ENCODE results near the gene WAPL.
"Not testable (repeated sequence)": the region's sequence is repeated elsewhere in the genome, so short reads cannot be mapped to it uniquely, and the experiment has no call there.

The WAPL gene

DNA sequence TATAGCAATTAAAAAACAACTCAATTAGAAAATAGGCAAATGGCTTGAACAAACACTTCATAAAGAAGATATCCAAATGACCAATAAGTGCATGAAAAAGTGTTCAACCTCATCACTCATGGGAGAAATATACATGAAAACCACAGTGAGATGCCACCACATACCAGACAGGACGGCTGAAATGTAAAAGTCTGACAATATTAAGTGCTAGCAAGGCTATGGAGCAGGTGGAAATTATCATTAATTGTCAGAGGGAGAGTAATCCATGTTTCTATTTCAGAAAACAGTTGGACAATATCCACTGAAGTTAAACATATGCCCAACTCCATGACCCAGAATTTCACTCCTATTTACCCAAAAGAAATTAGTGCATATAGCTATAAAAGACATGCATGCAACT lies 112.4 kb downstream of the WAPL start:
- DNase-seq, result no peak

DNA sequence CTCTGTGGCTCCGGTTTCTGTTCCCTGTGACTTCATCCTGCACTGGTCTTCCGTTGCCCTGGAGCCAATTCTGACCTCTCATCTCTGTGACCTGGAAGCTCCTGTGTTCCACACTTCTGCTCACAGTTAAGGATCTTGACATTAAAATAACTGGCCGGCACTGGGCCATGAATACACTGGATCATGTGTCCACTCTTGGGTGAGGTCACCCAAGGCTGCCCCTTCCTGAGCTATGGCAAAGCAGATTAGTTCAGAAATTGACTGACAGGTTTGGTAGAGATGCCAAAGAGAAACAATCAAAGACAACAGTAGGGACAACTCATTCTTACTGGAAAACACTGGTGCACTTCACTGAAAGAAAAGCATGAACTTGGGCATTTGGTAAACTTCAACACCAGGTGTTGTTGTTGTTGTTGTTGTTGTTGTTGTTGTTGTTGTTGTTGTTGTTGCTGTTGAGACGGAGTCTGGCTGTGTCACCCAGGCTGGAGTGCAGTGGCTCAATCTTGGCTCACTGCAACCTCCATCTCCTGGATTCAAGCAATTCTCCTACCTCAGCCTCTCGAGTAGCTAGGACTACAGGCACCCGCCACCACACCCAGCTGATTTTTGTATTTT lies 118.3 kb downstream of the WAPL start:
- DNase-seq, result no peak

DNA sequence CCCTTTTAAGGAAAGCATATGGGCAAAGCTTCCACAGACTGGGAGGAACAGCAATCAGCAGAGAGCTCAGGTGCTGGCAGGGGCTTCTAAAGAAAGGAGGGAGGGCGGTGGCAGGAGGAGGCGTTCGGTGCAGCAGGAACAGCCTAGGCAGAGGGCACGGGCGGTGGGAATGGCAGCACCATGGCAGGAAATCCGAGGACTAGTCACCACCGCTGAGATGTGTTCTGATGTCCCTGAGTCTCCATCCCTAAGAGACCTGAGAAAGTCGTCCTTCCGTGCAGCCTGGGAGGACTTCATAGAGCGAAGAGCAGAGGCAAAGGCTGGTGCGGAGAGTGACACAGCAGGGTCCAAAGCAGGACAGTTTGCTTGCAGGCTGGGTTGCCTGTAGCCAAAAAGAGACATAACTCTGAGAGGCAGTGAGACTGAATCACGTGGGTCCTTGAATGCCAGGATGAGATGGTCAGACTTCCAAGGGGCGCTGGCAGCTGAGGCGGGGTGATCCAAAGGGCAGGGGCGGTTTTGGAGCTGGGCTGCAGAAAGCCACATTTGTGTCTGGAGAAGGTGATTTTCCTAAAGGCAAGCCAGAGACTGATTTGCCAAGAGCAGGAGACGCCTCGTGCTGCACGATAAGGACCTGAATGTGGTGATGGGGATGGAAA lies 119.2 kb downstream of the WAPL start:
- DNase-seq, result no peak

DNA sequence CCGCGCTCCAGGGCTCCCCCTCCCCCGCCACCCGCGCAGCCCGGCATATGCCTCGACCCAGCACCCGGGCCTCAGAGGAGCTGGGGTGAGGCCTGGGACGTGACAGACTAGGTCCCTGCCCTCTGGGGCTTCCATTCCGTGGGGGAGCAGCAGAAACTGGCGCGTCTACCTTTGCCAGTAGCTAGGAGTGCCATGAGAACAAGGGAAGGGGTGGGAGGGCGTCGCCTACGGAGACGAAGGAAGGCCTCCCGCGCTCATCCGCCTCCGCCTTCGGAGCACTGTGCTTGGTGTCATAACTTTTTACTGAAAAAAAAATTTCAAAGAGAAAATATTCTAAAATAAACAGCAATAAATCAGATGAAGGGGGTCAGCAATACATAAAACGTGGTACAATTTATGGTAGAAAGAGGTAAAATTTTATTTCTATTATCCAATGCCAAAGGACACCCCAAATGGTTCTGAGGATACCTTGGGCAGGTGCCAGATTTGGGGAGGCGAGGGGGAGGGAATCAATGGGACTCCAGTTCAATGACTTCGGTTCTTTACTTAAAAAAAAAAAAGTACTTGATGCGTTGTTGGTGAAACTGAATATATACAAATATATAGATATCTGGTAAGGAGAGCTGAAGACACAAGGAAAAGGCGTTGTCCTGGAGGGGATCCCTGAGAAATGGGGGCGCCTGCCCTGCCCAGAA lies 119.9 kb downstream of the WAPL start:
- DNase-seq, result no peak

DNA sequence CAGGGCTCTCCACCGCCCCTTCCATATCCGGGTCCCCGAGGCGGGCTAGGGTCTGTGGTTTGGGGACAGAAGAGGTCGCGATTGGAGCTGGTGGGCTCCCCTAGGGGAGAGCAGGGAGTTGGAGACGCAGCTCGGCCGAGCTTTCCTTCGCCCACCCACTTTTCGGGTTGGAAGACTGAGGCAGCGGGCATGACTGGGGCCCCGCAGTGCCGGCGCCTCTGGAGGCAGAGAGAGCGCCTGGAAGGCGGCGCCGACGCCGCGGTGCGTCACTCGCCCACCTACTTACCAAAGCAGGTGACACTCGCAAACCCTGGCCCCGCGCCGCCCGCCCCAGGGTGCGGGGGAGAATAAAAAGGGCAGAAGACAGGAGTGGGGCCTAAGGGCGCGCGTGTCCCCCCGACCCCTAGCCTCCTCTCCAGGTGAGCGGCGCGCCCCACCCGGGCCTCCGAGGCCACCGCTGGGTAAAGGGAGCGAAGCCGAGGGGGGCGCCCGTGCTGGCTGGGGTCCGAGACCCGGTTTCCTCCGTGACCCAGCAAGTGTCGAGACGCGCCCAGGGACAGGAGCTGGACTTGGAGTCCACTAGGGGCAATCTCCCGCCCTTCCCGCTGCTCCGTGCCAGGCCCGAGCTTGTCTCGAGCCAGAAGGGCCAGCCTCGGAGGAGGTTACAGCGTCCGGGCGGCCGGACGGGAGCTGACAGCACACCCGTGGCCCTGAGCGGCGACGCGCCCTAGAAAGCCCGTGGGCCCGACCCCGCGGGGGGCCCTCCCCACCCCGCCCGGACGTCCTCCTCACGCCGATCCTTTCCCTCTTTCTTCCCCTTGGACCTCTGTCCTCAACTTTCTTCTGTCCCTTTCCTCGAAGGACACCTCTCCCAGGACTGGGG lies 120.6 kb downstream of the WAPL start:
- DNase-seq, result no peak

DNA sequence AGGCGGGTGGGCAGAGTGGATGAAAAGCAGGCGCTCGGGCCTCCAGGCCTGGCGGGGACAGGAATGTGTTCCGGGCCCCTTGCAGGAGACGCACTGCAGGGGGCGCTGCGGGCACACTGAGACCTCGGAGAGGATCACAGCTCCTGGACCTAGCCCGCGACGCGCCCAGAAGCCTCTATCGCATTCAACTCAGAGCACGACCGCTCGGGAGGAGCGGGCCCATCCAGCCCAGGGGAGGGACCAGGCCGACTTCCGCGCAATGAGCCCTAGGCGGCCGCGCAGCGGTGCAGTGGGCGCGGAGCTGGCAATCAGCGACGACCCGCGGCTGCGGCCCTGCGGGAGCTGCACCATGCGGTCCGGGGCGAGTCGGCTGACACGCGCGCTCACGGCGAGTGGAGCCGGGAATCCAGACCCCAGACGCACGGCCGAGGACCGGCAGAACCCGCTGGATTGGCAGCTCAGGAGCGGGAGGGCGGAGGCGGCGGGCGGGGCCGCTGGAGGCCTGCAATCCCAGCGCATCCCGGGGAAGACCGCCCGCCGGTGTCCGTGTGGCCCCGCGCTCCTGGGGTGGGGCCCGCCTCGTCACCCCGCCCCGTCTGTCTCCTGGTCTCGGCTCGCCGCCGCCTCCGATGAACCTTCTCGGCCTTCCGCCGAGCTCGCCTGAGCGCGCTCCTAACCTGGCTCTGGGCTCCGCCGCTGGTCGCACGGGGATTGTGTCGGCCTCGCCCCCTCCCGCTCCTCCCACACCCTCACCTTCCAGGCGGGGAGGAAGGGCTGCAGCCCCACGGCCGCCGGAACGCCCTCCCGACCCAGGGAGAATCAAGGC lies 121.5 kb downstream of the WAPL start:
- DNase-seq, result peak; percentile 29

DNA sequence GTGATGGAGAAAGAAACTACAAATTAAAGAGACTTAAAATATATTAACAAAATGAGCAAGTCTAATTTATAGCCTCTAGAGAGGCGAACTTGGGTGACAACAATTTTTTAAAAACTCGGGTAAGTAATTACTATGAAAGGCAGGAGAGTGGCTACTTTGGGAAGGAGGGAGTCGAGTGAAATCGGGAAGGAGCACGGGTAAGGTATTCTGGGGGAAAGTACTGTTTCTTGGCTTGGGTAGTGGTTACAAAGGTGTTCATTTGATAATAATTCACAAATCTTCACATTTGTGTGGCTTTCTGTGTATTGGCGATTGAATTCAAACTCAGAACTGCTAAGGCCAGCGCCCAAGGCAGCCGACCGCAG lies 122.1 kb downstream of the WAPL start:
- DNase-seq, result no peak

DNA sequence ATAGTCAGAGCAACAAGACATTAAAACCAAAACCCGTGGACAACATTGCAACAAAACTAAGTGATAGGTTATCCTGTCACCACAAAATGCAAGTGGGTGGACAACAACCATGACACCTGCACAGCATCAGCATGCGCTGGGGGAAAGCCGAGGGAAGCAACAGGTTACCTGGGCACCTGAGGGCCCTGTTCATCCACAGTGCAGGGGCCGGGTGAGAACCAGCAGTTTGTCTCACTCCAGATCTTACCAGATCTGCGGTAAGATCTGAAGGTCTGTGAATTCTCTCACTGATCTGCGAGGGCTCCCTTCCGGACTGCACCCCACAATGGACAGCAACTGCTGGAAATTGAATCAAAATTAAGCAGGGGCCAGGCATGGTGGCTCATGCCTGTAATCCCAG lies 124.5 kb downstream of the WAPL start:
- DNase-seq, result no peak

DNA sequence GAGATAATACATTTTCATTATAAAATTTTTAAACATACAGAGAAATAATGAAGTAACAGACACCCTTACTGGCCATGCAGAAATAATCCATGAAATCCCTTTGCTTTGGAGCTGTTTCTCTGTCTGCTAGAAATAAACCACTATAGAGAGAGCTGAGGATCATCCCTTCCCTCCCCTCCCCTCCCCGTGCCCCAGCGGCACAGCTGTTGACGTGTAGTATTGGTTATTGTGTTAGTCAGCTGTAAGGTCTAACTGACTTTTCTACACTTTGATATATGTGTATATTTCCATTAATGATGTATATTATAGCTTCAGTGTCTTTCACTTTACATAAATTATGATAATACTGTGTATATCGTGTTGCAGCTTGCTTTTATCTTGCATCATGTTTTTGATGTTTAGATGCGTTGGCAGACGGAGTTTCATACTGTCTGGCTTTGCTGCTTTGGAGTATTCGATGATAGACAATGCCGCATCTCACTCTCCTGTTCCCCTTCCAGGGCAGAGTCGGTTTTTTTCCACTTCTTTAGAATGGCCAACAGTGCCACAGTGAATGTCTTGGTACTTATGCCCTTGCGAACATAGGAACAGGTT lies 127.6 kb downstream of the WAPL start:
- DNase-seq, result no peak

DNA sequence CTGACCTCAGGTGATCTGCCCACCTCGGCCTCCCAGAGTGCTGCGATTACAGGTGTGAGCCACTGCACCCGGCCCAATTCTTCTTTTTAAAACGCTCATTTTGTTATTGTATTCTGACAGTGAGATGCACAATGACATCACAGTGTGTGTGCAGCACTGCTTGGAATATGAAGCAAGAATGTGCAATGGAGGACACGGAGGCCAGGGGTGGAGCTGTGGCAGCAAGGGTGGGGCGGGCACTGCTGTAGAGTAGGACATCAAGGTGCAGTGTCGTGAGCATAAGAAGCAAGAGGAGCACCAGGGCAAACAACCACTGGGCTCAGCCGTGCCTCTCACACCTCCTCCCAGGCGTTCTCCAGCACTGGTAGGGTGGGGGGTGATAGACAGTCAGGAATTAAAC lies 128.2 kb downstream of the WAPL start:
- no peak for DNase-seq

DNA sequence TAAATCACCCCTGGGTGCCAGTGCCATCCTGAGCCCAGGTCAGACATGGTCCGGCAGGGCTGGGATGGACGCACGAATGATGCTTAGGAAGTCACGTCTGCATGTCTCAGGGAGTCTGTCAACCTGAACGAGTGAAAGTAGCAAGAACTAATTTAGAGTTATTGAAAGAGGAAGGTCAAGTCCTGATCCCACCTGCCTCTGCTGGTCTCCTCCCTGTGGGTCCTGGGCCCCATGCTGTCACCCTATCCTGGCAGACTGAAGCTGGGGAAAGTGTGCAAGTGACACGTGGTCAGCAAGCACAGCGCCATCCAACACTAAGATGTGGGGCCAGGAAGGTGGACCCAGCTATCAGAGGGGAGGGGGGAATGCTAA lies 128.9 kb downstream of the WAPL start:
- DNase-seq, result no peak

DNA sequence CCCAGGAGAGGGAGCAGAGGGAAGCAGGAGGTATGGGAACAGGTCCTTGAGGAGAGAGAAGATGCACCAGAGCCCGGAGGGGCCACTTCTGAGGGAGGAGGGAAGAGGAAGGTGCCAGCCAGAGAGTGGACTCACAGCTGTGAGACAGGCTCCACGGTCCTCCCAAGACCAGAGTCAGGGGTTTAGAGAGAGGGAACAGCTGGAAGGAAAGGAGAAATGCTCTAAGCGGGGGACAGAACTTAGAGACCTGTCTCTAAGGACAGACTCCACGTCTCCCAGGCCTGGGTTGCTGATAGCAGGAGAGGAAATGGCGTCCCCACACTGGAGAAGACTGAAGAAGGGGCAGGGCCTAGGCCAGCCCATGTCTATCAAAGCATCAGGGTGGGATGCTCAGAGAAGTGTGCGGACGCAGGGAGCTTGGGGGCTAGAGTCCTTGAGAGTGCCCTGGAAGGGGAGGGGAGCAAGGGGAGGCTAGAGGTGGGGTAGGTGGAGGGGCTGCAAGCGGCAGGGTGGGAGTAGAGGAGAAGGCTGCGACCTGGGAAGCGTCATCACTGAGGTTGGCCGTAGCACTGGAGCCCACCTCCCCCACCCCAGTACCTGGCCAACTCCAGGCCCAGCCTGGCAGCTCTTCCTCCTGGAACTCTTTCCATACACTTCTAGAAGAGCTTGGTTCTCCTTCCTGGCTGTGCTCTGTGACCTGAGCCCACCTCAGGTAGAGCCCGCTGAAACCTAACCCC lies 129.4 kb downstream of the WAPL start:
- DNase-seq, result no peak

DNA sequence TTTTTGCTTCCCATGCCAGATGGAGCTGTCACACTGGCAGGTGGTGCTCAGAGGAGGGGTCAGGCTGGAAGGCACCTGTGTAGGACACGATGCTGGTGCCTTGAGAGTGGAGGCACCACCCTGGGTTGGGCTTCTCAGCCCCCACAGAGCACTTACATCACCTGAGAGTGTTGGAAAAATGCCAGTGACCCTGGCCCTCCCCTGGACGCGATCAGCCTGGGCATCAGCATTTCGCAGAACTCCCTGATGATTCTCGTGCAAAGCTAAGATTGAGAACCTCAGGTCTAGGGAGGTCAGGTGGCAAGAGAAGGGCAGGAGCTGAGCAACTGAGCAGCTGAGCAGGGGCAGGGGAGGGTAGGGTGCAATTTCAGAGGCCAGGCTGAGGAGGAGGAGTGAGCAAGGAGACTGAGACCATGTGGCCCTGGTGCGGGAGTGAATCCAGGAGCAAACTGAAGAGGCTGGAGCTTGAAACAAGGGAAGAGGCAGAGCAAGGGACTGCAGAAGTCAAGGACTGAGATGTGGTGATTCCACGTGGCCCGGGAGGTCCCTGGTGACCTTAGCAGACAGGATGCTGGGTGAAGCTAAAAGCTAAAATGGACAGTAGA lies 130.3 kb downstream of the WAPL start:
- no peak for DNase-seq

DNA sequence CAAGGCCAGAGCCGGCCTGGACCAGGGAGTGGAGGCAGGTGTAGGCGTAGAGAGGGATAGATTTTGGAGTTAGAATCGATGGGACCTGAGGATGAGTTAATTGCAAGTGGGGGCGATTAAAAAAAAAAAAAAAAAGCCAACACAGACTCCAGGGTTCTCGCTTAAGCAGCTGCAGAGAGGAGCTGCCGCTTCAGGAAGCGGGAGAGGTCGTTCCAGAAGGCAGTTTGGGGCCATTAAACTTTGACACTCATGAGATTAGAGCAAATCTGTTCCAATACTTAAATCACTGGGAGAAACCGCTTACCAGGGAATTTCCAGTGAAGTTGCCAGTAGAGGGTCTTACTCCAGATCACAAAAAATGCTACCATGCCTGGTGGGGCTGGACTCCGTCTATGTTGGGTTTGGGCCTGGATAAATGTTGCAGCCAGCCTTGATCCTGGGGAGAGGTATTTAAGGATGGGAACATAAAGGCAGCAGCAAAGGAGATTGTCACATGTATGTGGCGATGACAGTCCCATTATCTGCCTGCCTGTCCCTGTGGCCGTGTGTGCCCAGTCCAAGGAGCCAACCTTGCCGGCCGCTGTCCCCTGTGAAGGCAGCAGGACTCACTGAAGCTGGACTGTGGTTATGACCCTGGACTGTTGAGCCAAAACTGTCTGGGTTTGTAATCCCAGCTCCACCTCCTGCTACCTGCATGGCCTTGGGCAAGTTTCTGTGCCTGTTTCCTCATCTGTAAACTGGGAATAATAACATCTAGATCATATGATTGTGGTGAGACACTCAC lies 131.1 kb downstream of the WAPL start:
- no peak for DNase-seq

DNA sequence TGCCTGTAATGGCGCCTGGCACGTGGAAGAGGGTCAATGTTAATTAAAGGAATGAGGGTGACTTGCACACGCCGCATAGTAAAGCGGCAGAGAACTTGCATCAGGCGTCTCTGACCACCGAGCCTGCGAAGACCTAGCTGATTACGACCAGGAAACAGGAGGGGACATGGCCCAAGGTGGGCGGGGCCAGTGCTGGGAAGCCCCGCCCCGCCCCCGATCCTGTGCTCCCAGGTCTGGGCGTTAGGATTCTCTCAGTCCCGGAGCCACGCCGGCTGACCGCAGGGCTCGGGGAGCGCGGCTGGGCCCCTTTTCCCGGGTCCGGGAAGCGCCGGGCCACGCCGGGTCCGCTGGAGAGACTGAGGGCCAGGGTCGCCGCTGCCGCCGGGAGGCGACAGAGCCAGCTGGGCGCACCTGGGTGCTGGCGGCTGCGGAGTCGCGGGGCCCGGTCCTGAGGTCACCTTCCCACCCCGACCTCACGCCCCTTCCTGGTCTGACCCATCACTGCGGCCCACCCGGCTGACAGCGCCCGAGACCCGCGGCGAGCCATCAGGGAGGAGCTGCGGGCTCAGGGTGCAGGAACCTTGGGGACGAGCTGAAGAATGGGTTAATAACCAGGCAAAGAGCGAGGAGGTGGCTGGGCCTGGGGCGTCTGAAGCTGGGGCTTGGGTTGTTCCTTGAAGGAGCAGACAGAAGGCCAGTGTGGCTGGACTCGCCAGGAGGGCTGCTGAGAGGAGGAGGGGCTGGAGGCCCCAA lies 132.0 kb downstream of the WAPL start:
- DNase-seq, result no peak

DNA sequence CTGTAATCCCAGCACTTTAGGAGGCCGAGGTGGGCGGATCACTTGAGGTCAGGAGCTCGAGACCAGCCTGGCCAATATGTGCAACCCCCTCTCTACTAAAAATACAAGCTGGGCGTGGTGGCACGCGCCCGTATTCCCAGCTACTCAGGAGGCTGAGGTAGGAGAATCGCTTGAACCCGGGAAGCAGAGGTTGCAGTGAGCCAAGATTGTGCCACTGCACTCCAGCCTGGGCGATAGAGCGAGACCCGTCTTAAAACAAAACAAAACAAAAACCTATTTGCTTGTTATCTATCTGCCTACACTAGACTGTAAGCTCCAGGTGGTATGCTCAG lies 132.5 kb downstream of the WAPL start:
- DNase-seq, result not testable (repeated sequence)

DNA sequence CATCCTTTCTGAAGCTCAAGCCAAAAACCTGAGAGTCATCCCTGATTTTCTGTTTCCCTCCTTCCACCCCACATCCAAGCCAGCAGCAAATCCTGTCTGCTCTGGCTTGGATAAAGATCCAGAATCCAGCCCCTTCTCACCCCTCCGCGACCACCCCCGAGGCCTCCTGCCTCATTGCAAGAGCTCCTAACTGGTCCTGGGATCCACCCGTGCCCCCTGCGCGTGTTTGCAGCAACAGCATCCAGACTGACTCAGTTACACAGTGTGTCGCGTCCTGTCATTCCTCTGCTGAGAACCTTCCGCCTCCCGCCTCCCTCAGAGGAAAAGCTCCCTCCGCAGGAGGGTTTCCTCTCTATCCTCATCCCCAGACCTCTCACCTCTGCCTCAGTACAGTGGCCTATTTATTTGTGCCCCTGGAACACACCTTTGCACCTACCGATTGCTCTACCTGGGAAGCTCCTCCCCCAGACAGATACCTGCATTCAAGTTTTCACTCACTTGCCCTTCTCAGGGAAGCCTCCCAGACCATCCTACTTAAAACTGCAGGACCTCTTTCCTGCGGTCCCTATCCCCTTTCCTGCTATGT lies 133.4 kb downstream of the WAPL start:
- DNase-seq, result no peak

DNA sequence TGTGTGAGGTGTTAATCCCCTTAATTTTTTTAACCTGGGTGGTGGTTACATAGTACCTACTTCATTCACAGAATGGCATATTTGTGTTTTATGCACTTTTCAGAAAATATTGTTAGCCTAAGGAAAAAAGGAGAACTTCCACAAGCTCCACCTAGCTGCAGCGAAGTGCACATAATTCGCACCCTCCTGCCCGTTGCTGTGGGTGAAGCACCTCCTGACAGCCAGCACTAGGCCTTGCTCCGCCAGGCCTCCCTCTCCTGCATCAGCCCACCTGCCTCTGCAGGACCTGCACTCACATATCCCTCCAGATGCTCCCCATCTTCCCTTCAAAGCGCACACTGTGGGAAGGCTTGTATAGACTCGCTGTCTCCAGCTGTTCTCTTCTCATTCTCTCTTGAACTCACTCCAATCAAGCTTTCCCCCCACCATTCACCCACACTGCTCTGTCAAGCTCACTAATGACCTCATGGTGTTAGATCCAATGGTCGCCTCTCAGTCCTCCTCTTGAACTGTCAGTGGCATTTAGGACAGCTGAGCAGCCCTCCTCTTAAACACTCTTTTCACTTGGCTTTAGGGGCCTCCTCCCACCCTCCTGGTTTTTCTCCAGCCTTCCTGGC lies 134.3 kb downstream of the WAPL start:
- no peak for DNase-seq

DNA sequence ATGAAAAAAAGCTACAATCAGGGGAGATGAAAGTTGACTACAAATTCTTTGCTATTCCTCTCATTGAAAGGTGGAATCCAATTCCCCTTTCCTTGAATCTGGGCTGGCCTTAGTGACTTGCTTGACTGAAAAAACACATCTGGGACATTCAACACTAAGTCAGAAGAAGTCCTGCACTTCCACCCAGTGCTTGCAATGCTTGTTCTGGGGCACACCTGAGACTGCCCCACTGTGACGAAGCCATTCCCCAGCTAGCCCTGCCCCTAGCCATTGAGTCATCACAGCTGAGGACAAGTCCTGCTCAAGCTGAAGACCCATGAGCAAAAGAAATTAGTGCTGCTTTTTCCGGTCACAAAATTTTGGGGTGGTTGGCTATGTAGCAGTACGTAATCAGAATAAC lies 135.8 kb downstream of the WAPL start:
- no peak for DNase-seq
